ENCODE results near the gene PREX1. TPM values are rescaled to one million over a fixed set of nuclear protein-coding genes. Genes with fewer than 3 reads are reported as not detected.
"Not testable (repeated sequence)": the region's sequence is repeated elsewhere in the genome, so short reads cannot be mapped to it uniquely, and the experiment has no call there.

PREX1 gene
- total RNA-seq, 1 donor: 57.4 TPM

DNA sequence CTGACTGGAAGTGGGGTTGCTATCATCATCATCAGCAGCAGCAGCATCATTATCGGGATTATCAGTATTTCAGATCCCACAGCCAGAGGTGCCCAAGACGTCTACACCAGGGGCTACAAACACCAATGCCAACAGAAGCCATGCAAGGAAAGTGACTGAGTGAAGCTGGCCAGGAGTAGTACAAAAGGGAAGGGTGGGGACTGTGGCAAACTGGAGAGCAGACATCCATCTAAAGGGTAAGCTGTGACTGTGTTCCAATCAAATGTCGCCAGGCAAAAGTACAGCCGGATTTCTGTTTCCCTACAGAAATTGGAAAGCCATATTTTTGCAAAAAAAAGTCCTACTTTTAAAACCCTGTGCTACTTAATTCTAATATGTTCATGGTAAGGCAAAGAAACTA, 50.0 kb downstream of the PREX1 start:
- DNase-seq (ENCODE audit: low read depth): no peak
- TF ChIP-seq, protein P1, sequence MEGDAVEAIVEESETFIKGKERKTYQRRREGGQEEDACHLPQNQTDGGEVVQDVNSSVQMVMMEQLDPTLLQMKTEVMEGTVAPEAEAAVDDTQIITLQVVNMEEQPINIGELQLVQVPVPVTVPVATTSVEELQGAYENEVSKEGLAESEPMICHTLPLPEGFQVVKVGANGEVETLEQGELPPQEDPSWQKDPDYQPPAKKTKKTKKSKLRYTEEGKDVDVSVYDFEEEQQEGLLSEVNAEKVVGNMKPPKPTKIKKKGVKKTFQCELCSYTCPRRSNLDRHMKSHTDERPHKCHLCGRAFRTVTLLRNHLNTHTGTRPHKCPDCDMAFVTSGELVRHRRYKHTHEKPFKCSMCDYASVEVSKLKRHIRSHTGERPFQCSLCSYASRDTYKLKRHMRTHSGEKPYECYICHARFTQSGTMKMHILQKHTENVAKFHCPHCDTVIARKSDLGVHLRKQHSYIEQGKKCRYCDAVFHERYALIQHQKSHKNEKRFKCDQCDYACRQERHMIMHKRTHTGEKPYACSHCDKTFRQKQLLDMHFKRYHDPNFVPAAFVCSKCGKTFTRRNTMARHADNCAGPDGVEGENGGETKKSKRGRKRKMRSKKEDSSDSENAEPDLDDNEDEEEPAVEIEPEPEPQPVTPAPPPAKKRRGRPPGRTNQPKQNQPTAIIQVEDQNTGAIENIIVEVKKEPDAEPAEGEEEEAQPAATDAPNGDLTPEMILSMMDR (IDR thresholded peaks at IDR 0.05; ENCODE audit: insufficient read depth, low read depth, low read length): no peak
- H3K4me3 ChIP-seq (ENCODE audit: low read depth, low read length): no peak overlapping the region

DNA sequence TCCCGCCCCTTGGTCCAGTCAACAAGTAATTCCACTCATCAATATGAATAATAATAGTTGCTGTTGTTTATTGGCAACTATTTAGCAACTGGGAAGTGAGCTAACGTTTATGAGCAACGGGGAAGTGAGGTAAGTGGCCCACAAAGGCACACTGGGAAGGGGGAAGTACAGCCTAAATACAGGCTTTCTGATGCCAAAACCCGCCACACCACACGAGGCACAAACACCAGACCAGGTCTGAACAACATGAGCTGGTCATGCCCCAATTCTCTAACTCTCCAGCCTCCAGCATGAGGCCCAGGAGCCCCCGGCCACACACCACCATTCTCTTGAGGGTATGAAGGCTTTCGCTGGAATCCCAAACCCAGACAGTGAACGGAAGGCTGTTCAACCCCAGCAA, 50.8 kb downstream of the PREX1 start:
- TF ChIP-seq, protein P1 (IDR thresholded peaks at IDR 0.05; ENCODE audit: insufficient read depth, low read depth, low read length): no peak
- no peak overlapping the region for H3K4me3 ChIP-seq (ENCODE audit: low read depth, low read length)
- no peak for DNase-seq (ENCODE audit: low read depth)

DNA sequence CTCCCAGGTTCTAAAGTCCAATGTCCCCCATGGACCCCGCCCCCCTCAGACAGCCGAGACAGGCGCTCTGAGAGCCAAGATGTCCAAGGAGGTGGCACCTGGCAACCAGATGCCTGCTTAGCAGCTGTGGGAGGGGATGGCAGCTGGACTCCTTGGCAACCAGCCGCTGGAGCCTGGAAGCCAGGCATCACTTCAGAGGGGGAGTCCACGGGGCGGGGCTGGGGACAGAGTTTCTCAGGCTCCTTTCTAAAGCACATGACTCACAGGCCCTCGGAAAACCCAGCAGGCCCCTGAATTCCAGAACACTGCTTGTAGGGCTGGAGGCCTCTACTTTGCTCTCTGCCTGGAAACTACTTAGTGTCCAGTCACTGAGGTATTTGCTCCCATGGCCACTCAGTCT, 51.5 kb downstream of the PREX1 start:
- H3K4me3 ChIP-seq (ENCODE audit: low read depth, low read length): no peak overlapping the region
- TF ChIP-seq, protein P1 (IDR thresholded peaks at IDR 0.05; ENCODE audit: insufficient read depth, low read depth, low read length): no peak
- peak; percentile 80 for DNase-seq (ENCODE audit: low read depth)

DNA sequence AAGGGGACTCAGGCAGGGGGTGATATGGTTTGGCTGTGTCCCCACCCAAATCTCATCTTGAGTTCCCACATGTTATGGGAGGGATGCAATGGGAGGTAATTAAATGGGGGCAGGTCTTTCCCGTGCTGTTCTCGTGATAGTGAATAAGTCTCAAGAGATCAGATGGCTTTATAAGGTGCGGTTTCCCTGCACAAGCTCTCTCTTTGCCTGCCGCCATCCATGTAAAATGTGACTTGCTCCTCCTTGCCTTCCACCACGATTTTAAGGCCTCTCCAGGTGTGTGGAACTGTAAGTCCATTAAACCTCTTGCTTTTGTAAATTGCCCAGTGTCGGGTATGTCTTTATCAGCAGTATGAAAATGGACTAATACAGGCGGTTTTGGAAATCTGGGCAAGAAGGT, 52.3 kb downstream of the PREX1 start:
- not testable (repeated sequence) for H3K4me3 ChIP-seq (ENCODE audit: low read depth, low read length); DNase-seq (ENCODE audit: low read depth)

DNA sequence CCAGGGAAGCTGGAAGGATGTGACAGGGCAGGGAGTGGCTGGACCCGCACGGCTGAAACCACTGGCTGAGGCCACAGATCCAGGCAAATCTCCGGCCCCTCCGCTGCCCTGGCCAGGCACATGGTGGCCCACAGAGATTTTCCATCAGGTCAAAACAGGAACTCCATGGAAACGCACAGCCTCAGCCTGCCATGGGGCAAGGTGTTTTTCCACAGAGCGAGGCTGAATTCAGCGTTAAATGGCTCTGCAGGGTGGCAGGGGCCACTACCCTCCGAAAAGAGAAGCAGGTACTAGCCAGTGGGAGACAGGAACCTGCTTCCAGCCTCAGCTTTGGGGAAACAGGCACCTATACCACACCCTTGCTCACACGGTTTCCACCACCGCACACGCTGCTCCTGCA, 53.1 kb downstream of the PREX1 start:
- TF ChIP-seq, protein P1 (IDR thresholded peaks at IDR 0.05; ENCODE audit: insufficient read depth, low read depth, low read length): no peak
- no peak overlapping the region for H3K4me3 ChIP-seq (ENCODE audit: low read depth, low read length)
- no peak for DNase-seq (ENCODE audit: low read depth)

DNA sequence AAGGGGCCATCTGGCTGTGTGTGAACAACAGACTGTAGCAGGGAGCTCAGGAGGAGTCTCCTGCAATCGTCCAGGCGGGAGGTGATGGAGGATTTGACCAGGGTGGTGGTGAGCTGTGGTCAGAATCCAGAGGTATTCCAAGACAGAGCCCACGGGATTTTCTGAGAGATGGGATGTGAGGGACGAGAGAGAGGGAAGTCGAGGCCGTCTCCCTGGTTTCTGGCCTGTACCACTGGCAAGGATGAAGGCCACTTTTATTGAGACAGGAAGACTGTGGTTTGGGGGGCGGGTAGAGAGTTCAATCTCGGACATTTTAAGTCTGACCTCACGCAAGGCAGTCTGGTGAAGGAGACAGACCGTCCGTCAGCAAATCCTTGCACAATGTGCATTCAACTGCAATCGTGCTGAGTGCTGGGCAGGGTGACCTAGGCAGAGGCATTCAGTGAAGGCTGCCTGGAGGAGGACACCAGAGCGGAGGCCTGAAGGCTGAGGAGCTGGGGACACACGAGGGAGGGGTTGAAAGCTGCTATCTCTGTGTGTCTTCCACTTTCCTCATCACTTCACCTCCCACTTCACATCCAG, 53.9 kb downstream of the PREX1 start:
- TF ChIP-seq, protein P1 (IDR thresholded peaks at IDR 0.05; ENCODE audit: insufficient read depth, low read depth, low read length): no peak
- DNase-seq (ENCODE audit: low read depth): peak; percentile 33

DNA sequence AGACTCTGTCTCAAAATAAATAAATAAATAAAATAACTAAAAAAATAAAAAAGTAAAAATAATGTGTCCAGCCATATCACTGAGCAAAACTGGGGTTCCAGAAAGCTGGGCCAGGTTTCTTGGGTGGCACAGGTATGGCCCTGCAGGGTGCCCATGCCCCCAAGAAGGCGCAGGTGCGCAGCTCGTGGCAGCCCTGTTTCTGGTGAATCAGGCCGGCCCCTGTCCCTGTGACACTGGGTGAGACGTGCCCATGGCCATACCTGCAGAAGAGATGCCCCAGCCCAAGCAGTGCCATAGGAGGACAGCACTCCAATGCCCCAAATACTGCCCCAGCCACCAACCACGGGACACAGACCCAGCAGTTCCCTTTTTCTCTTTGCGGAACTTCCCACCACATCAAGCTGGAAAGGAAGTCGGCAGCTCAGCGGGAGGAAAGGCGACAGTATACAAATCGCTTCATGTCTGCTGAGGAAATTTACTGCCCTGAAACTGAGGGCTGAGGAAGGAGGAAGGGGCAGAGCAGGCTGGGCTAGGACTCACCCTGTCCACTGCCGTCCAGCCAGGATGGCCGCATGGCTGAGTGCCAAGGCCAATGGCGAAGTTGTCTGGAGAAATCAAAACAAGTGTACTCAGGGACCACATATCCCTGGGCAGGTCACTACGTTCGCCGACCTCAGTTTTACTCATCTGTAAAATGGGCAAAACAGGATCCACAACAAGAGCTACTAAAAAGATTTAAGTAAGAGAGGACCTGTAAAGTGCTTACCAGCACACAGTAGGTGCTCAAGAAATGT, 55.4 kb downstream of the PREX1 start:
- no peak for DNase-seq (ENCODE audit: low read depth)
- TF ChIP-seq, protein P1 (IDR thresholded peaks at IDR 0.05; ENCODE audit: insufficient read depth, low read depth, low read length): no peak
- no peak overlapping the region for H3K4me3 ChIP-seq (ENCODE audit: low read depth, low read length)

More for the DNA sequence above, 53.9 kb downstream of the PREX1 start:
- H3K4me3 ChIP-seq (ENCODE audit: low read depth, low read length): no peak overlapping the region
